T-helper 1 cell treated with Interleukin-12 subunit alpha and Interleukin-12 subunit beta and Interleukin-4 antibody, amounts not matched to agents 30 μg/mL and 1 μg/mL, for 36 hours (primary cell): ENCODE measurements around the gene AGO1.
A peak's percentile ranks its signal among the peaks of the same experiment; 100 is the strongest.
"Not testable (repeated sequence)": the region's sequence is repeated elsewhere in the genome, so short reads cannot be mapped to it uniquely, and the experiment has no call there.

Source experiments
- H3K27ac Mint-ChIP-seq: one replicate; pipeline ENCODE4 v1.8.0; 2021; ENCODE audit warnings: mild to moderate bottlenecking, mixed read lengths
- H3K27me3 Mint-ChIP-seq: one replicate; pipeline ENCODE4 v1.8.0; 2021; ENCODE audit warnings: low read depth, mixed read lengths
- H3K36me3 Mint-ChIP-seq: one replicate; pipeline ENCODE4 v1.8.0; 2021; ENCODE audit warnings: low read depth, mixed read lengths
- H3K4me1 Mint-ChIP-seq: one replicate; pipeline ENCODE4 v1.8.0; 2021; ENCODE audit warnings: low read depth, mixed read lengths
- H3K4me3 Mint-ChIP-seq: one replicate; pipeline ENCODE4 v1.8.0; 2021; ENCODE audit warnings: mild to moderate bottlenecking, moderate library complexity, mixed read lengths
- H3K9me3 Mint-ChIP-seq: one replicate; pipeline ENCODE4 v1.8.0; 2021; ENCODE audit warnings: mixed read lengths

Gene AGO1

GRCh38 chr1:35856964-35857363, 26.0 kb upstream of the AGO1 start:
- Mint-ChIP-seq H3K9me3 (no peaks in the 10 kb centered on the region), H3K36me3 (peaks cover 14% of the 10 kb centered on the region), H3K4me1 (no peaks in the 10 kb centered on the region), H3K27ac (no peak overlapping the region), H3K27me3 (peaks cover 12% of the 10 kb centered on the region), H3K4me3 (no peak overlapping the region)

DNA sequence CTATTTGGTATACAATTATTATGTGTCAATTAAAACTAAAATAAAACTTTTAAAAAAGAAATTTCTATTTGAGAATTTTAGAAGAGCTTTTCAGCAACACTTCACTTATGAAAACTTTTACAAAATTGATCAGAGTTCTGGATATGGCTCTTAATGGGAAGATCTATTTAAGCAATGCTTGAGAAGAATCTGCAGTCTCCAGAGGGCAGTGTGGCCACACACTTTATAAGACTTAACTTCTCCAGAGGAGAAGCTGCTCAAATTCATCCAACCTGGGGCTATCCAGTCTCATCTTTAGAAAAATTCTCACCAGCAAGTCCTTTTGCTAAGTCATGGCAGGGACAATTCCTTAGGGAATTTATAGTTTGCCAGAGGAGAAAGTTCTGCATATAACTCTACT, 25.2 kb upstream of the AGO1 start:
- H3K27ac Mint-ChIP-seq: no peak overlapping the region
- no peaks in the 10 kb centered on the region for H3K9me3 Mint-ChIP-seq
- no peaks in the 10 kb centered on the region for H3K4me1 Mint-ChIP-seq

GRCh38 chr1:35860696-35861095, 22.3 kb upstream of the AGO1 start:
- H3K9me3 Mint-ChIP-seq: no peaks in the 10 kb centered on the region
- no peak overlapping the region for H3K4me3 Mint-ChIP-seq
- no peak overlapping the region for H3K27ac Mint-ChIP-seq
- H3K36me3 Mint-ChIP-seq: peaks cover 2% of the 10 kb centered on the region
- H3K4me1 Mint-ChIP-seq: no peaks in the 10 kb centered on the region
- H3K27me3 Mint-ChIP-seq: peaks cover 18% of the 10 kb centered on the region

More for the DNA sequence above, 25.2 kb upstream of the AGO1 start:
- Mint-ChIP-seq H3K36me3 (peaks cover 14% of the 10 kb centered on the region), H3K27me3 (peaks cover 13% of the 10 kb centered on the region), H3K4me3 (no peak overlapping the region)

DNA sequence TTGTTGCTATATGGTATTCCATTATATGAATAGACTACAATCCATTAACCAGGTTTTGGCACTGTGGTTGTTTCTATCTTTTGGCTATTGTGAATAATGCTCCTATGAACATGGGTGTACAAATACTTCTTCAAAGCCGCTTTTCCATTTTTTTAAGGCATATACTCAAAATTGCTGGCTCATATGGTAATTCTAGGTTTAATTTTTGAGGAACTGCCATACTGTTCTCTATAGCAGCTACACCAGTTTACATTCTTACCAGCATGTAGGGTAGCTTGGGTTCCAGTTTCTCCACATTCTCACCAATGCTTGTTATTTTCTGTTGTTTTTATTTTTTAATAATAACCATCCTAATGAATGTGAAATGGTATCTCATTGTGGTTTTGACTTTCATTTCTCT, 19.9 kb upstream of the AGO1 start:
- no peaks in the 10 kb centered on the region for H3K36me3 Mint-ChIP-seq
- peaks cover 18% of the 10 kb centered on the region for H3K27me3 Mint-ChIP-seq
- no peaks in the 10 kb centered on the region for H3K9me3 Mint-ChIP-seq
- no peak overlapping the region for H3K4me3 Mint-ChIP-seq
- H3K27ac Mint-ChIP-seq: no peak overlapping the region
- H3K4me1 Mint-ChIP-seq: no peaks in the 10 kb centered on the region

DNA sequence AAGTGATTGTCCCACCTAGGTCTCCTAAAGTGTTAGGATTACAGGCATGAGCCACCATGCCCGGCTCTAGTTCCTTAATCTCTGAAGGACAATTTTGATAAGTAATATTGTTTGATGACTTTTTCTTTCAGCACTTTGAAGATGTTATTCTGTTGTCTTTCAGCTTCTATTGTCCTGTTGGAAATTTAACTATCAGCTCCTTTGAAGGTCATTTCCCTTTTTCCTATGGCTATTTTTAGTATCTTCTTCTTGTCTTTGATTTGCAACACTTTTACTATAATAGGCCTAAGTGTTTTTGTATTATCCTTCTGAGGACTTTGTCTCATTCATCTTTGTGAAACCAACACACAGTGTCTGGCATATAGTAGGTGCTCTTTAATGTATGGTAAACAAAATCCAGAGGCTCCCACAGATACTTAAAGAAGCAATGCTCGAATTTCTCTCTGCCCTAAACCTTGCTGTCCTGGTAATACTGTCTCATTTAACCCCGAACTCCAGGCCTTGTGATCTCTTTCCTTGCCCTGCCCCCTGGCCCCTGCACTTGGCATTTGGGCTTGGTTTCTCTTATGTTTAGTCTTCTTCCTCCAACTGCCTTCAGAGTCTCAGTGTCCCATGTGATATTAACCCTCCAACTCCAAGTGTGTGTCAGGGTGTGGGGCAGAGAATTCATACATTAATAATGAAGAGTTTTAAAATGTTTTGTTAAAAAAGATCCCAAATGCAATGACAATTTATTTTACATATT, 19.0 kb upstream of the AGO1 start:
- no peak overlapping the region for H3K4me3 Mint-ChIP-seq
- no peak overlapping the region for H3K27ac Mint-ChIP-seq
- H3K9me3 Mint-ChIP-seq: no peaks in the 10 kb centered on the region
- H3K4me1 Mint-ChIP-seq: no peaks in the 10 kb centered on the region
- peaks cover 18% of the 10 kb centered on the region for H3K27me3 Mint-ChIP-seq
- no peaks in the 10 kb centered on the region for H3K36me3 Mint-ChIP-seq

- no peak overlapping the region for H3K27ac Mint-ChIP-seq
- no peaks in the 10 kb centered on the region for H3K4me1 Mint-ChIP-seq
- H3K4me3 Mint-ChIP-seq: no peak overlapping the region
- H3K9me3 Mint-ChIP-seq: no peaks in the 10 kb centered on the region
- no peaks in the 10 kb centered on the region for H3K36me3 Mint-ChIP-seq
- peaks cover 18% of the 10 kb centered on the region for H3K27me3 Mint-ChIP-seq
Measured at GRCh38 chr1:35864813-35865212, 18.2 kb upstream of the AGO1 start.

- no peaks in the 10 kb centered on the region for H3K4me1 Mint-ChIP-seq
- no peak overlapping the region for H3K4me3 Mint-ChIP-seq
- H3K9me3 Mint-ChIP-seq: no peaks in the 10 kb centered on the region
- peaks cover 6% of the 10 kb centered on the region for H3K27me3 Mint-ChIP-seq
- H3K36me3 Mint-ChIP-seq: no peaks in the 10 kb centered on the region
- no peak overlapping the region for H3K27ac Mint-ChIP-seq
Measured at GRCh38 chr1:35866991-35867390, 16.0 kb upstream of the AGO1 start.

DNA sequence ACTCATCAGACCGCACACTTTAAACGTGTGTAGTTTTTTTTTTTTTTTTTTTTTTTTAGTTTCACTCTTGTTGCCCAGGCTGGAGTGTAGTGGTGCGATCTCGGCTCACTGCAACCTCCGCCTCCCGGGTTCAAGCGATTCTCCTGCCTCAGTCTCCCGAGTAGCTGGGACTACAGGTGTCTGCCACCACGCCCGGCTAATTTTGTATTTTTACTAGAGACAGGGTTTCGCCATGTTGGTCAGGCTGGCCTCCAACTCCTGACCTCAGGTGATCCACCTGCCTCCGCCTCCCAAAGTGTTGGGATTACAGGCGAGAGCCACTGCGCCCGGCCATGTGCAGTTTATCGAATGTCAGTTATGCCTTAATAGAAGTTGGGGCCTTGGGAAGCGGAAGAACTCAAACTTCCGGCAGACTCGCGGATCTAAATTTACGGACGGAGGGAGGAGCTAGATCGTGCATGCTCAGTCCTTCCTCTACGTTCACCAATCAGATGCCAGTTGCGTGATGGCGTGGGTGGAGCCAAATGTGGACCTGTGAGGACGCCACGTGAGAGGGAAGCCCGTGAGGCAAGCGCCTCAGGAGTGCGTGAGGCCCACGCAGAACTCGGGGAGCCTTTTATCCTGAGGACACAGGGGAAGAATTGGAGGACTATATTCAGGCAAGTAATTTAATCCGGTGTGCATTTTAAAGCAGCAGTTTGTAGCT, 13.6 kb upstream of the AGO1 start:
- not testable (repeated sequence) for H3K4me1 Mint-ChIP-seq, H3K9me3 Mint-ChIP-seq, H3K36me3 Mint-ChIP-seq, H3K27me3 Mint-ChIP-seq, H3K4me3 Mint-ChIP-seq, H3K27ac Mint-ChIP-seq

DNA sequence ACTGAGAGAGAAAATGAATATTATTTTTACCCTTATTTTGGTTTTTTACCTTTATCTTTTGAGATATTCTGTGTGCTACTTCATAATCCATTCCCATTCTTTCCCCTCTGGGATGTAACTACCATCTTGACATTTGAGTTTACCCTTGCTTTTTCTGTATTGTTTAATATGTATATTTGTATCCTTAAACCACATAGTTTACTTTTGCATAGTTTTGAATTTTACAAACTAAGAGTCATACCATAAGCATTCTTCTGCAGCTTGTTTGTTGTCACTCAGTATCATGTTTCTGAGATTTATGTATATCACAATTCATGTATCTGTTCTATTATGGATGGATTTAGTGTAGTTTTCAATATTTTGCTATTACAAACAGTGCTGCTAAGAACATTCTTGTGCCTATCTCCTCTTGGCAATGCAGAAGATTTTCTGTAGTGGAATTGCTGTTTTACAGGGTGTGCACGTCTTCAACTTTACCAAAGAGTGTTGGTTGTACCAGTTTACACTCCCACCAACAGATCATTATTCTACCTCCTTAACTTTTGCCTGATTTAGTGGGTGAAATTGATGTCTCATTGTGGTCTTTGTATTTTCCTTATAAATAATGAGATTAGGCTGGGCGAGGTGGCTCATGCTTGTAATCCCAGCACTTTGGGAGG, 12.2 kb upstream of the AGO1 start:
- Mint-ChIP-seq H3K36me3 (no peaks in the 10 kb centered on the region), H3K9me3 (no peaks in the 10 kb centered on the region), H3K4me1 (no peaks in the 10 kb centered on the region), H3K27me3 (no peaks in the 10 kb centered on the region), H3K4me3 (no peak overlapping the region), H3K27ac (no peak overlapping the region)

GRCh38 chr1:35873243-35873750, 9.7 kb upstream of the AGO1 start:
- H3K4me3 Mint-ChIP-seq: no peak overlapping the region
- H3K9me3 Mint-ChIP-seq: no peaks in the 10 kb centered on the region
- no peaks in the 10 kb centered on the region for H3K27me3 Mint-ChIP-seq
- H3K4me1 Mint-ChIP-seq: no peaks in the 10 kb centered on the region
- H3K36me3 Mint-ChIP-seq: no peaks in the 10 kb centered on the region
- H3K27ac Mint-ChIP-seq: no peak overlapping the region

DNA sequence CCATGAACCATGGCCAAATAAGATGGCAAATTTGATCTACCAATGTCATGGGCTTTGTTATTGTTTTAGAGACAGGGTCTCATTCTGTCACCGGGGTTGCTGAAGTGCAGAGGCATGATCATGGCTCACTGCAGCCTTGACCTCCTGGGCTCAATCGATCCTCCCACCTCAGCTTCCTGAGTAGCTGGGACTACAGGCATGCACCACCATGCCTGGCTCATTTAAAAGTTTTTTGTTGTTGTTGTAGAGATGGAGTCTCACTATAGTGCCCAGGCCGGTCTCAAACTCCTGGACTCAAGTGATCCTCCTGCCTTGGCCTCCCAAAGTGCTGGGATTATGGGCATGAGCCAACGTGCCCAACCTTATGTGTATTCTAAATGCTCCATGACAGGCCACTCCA, 8.9 kb upstream of the AGO1 start:
- not testable (repeated sequence) for H3K27me3 Mint-ChIP-seq, H3K36me3 Mint-ChIP-seq, H3K4me1 Mint-ChIP-seq, H3K4me3 Mint-ChIP-seq, H3K27ac Mint-ChIP-seq, H3K9me3 Mint-ChIP-seq

- no peak overlapping the region for H3K4me3 Mint-ChIP-seq
- peaks cover 7% of the 10 kb centered on the region for H3K27me3 Mint-ChIP-seq
- H3K36me3 Mint-ChIP-seq: no peaks in the 10 kb centered on the region
- H3K4me1 Mint-ChIP-seq: peaks cover 4% of the 10 kb centered on the region
- H3K27ac Mint-ChIP-seq: no peak overlapping the region
- no peaks in the 10 kb centered on the region for H3K9me3 Mint-ChIP-seq
Measured at GRCh38 chr1:35876988-35877387, 6.0 kb upstream of the AGO1 start.

GRCh38 chr1:35881850-35882273, 1.1 kb upstream of the AGO1 start:
- peak overlapping the region; percentile 15 for H3K27ac Mint-ChIP-seq

GRCh38 chr1:35882586-35882944, 444 bp upstream of the AGO1 start:
- no peaks in the 10 kb centered on the region for H3K9me3 Mint-ChIP-seq
- peaks cover 7% of the 10 kb centered on the region for H3K27me3 Mint-ChIP-seq
- peaks cover 31% of the 10 kb centered on the region for H3K4me1 Mint-ChIP-seq
- H3K27ac Mint-ChIP-seq: peak overlapping the region; percentile 67
- H3K36me3 Mint-ChIP-seq: peaks cover 2% of the 10 kb centered on the region
- peak overlapping the region; percentile 60 for H3K4me3 Mint-ChIP-seq

More at GRCh38 chr1:35881850-35882273, 1.1 kb upstream of the AGO1 start:
- H3K4me1 Mint-ChIP-seq: peaks cover 26% of the 10 kb centered on the region
- peaks cover 7% of the 10 kb centered on the region for H3K27me3 Mint-ChIP-seq
- peak overlapping the region; percentile 60 for H3K4me3 Mint-ChIP-seq
- no peaks in the 10 kb centered on the region for H3K9me3 Mint-ChIP-seq
- peaks cover 2% of the 10 kb centered on the region for H3K36me3 Mint-ChIP-seq

GRCh38 chr1:35883635-35884101, 659 bp downstream of the AGO1 start:
- Mint-ChIP-seq H3K4me3 (peak overlapping the region; percentile 93), H3K4me1 (peaks cover 35% of the 10 kb centered on the region), H3K36me3 (peaks cover 5% of the 10 kb centered on the region), H3K27me3 (peaks cover 7% of the 10 kb centered on the region), H3K27ac (peak overlapping the region; percentile 75), H3K9me3 (no peaks in the 10 kb centered on the region)
